ENCODE data around the gene ARID3A. TPM values are rescaled to one million over a fixed set of nuclear protein-coding genes. Genes with fewer than 3 reads are reported as not detected.

ARID3A gene
- total and polyA plus RNA-seq, 2 donors (not counting 3 experiments of a cell fraction or from before 2014, with no cell fraction given), result 5.4 to 13.2 TPM

DNA sequence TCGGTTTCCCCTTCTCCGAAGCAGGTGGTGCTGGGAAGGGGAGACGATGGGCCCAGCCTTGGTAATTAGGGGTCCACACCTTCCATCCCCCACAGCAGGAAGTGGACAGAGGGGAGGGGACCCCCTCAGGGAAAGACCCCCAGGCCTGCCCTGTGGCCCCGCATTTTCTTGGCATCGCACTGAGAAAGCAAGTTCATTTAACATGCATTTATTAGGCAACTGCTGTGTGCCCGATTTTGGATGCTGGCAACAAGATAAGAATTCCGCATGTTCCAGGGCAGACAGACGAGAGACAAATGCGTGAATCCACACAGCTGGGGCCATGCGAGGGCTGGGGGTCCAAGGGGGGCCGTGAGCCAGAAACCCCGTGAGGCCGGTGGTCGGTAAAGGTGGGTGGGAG is 28.4 kb downstream of the ARID3A start:
- dilution Hi-C loops (cut with MboI; ENCODE audit: extremely low pct_ligation_motif_present, low sequenced_read_pairs), result no loop called here
- DNase-seq (ENCODE audit: low read depth, low spot score) (no peak), FAIRE-seq (no peak)
- no peak overlapping the region for H3K4me3 ChIP-seq (replicated peaks in 1 of 3; ENCODE audit: insufficient read depth in 1 of 3, low read depth in 1 of 3, low read length in 3 of 3)
- H2AFZ ChIP-seq (ENCODE audit: low read depth, low read length), result no peak overlapping the region
- H3K4me2 ChIP-seq (ENCODE audit: insufficient read depth, low read length), result no peak overlapping the region
- H3K27ac ChIP-seq (ENCODE audit: insufficient read depth, low read depth, low read length), result no peak overlapping the region
- ChIA-PET POLR2A (no interaction called here), CTCF (no interaction called here)
- no peaks in the 10 kb centered on the region for H3K9me1 ChIP-seq (replicated peaks; ENCODE audit: control insufficient read depth, extremely low read depth, insufficient read depth, low read length)
- no TSS peak for BruUV-seq (replicated peaks)
- no peak overlapping the region for H3K9ac ChIP-seq (replicated peaks; ENCODE audit: extremely low read depth, insufficient read depth, low read length)
- no peaks in the 10 kb centered on the region for H3K9me3 ChIP-seq (replicated peaks; ENCODE audit: control insufficient read depth, insufficient read depth, low read length)
- H3K27me3 ChIP-seq (ENCODE audit: control insufficient read depth in 2 of 2, insufficient read depth in 2 of 2, low read length in 2 of 2), result no peaks in the 10 kb centered on the region
- no peaks in the 10 kb centered on the region for H3K79me2 ChIP-seq (ENCODE audit: control insufficient read depth, insufficient read depth, low read length)
- peaks cover 4% of the 10 kb centered on the region for H3K4me1 ChIP-seq (ENCODE audit: control insufficient read depth, extremely low read depth, insufficient read depth, low read length)
- intact Hi-C loops (cut with micrococcal nuclease), result no loop called here
- no peaks in the 10 kb centered on the region for H4K20me1 ChIP-seq (replicated peaks; ENCODE audit: control insufficient read depth, extremely low read depth, insufficient read depth, low read length)
- no peaks in the 10 kb centered on the region for H3K36me3 ChIP-seq (ENCODE audit: control insufficient read depth in 2 of 2, extremely low read depth in 1 of 2, insufficient read depth in 2 of 2, low read length in 2 of 2)
- TF ChIP-seq POLR2AphosphoS5 (IDR thresholded peaks at IDR 0.05; ENCODE audit: insufficient read depth, low read depth, low read length) (no peak), GATA2 (IDR thresholded peaks at IDR 0.05; ENCODE audit: insufficient read depth, insufficient read length, low read depth, low read length) (no peak), MYC (IDR thresholded peaks at IDR 0.05; ENCODE audit: low read depth, low read length) (no peak), POLR2A (IDR thresholded peaks at IDR 0.05; ENCODE audit: low read depth, low read length) (no peak), EZH2 (IDR thresholded peaks at IDR 0.05; ENCODE audit: borderline replicate concordance, low read depth, low read length, severe bottlenecking) (no peak), FOS (IDR thresholded peaks at IDR 0.05; ENCODE audit: borderline replicate concordance, insufficient read depth, low read length) (no peak), JUN (IDR thresholded peaks at IDR 0.05; ENCODE audit: borderline replicate concordance, insufficient read depth, insufficient read length, low read depth) (no peak)
- TF ChIP-seq, protein P1, sequence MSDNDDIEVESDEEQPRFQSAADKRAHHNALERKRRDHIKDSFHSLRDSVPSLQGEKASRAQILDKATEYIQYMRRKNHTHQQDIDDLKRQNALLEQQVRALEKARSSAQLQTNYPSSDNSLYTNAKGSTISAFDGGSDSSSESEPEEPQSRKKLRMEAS (IDR thresholded peaks at IDR 0.05; ENCODE audit: insufficient read depth, insufficient read length), result no peak
- TF ChIP-seq, protein P2, sequence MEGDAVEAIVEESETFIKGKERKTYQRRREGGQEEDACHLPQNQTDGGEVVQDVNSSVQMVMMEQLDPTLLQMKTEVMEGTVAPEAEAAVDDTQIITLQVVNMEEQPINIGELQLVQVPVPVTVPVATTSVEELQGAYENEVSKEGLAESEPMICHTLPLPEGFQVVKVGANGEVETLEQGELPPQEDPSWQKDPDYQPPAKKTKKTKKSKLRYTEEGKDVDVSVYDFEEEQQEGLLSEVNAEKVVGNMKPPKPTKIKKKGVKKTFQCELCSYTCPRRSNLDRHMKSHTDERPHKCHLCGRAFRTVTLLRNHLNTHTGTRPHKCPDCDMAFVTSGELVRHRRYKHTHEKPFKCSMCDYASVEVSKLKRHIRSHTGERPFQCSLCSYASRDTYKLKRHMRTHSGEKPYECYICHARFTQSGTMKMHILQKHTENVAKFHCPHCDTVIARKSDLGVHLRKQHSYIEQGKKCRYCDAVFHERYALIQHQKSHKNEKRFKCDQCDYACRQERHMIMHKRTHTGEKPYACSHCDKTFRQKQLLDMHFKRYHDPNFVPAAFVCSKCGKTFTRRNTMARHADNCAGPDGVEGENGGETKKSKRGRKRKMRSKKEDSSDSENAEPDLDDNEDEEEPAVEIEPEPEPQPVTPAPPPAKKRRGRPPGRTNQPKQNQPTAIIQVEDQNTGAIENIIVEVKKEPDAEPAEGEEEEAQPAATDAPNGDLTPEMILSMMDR (IDR thresholded peaks at IDR 0.05; ENCODE audit: extremely low read depth in 1 of 2, insufficient read depth in 1 of 2, low read depth in 1 of 2, low read length in 2 of 2), result no peak
